PC-3 (cell line): Measurements from ENCODE around the gene MIB1. TPM values are rescaled to one million over a fixed set of nuclear protein-coding genes. Genes with fewer than 3 reads are reported as not detected.

Experiments used
- ATAC-seq: fragments of 200-7000 bp; cut with Tn5 transposase; 2 replicates; pipeline ENCODE4 v1.9.1; 2020; ENCODE audit warnings: mild to moderate bottlenecking, moderate library complexity
- BruUV-seq: library from RNA; stranded (reverse); fragments of 400-500 nt; replicated peaks from 2 replicates; lab custom pipeline; 2021; lab: Mats Ljungman, UMichigan
- CTCF ChIA-PET: fragments of 300-600 bp; sonication (Branson Sonifier 250); formaldehyde crosslinking; loops from one replicate; lab custom pipeline; 2022; ENCODE audit warnings: antibody characterized with exemption; lab: Charles Lee
- POLR2A ChIA-PET: fragments of 300-600 bp; sonication (Branson Sonifier 250); formaldehyde crosslinking; loops from one replicate; lab custom pipeline; 2022; ENCODE audit warnings: antibody characterized with exemption; ENCODE audit not compliant: unreplicated experiment; lab: Charles Lee
- DNase-seq: peaks from one replicate; pipeline ENCODE4 v3.0.0-alpha.2; 2015
- H2AFZ ChIP-seq: fragments of 300-600 bp; sonication (generic); 2 replicates; pipeline ENCODE4 v1.6.0; 2016; ENCODE audit warnings: antibody characterized with exemption, low read length
- H3F3A ChIP-seq: fragments of 300-600 bp; sonication (generic); one replicate; pipeline ENCODE4 v1.6.0; 2017; ENCODE audit warnings: antibody characterized with exemption, low read length, control low read depth, mild to moderate bottlenecking; ENCODE audit not compliant: unreplicated experiment
- H3K27ac ChIP-seq: fragments of 300-600 bp; sonication (generic); 2 replicates; pipeline ENCODE4 v1.5.1; 2016; ENCODE audit warnings: mild to moderate bottlenecking, low read length
- H3K27me3 ChIP-seq: fragments of 300-600 bp; sonication (generic); 2 replicates; pipeline ENCODE4 v1.6.1; 2016; ENCODE audit warnings: low read length, mixed read lengths
- H3K36me3 ChIP-seq: fragments of 300-600 bp; sonication (generic); 2 replicates; pipeline ENCODE4 v1.6.1; 2016; ENCODE audit warnings: low read depth, mixed run types, low read length, mixed read lengths
- H3K4me1 ChIP-seq: fragments of 300-600 bp; sonication (generic); 2 replicates; pipeline ENCODE4 v1.5.1; 2016; ENCODE audit warnings: low read length; ENCODE audit not compliant: insufficient read depth
- H3K4me2 ChIP-seq: fragments of 300-600 bp; sonication (generic); 2 replicates; pipeline ENCODE4 v1.6.0; 2016; ENCODE audit warnings: low read length
- H3K4me3 ChIP-seq: fragments of 300-600 bp; sonication (generic); 2 replicates; pipeline ENCODE4 v1.5.1; 2016; ENCODE audit warnings: mild to moderate bottlenecking, low read length, mixed read lengths
- H3K79me2 ChIP-seq: fragments of 300-600 bp; sonication (generic); 2 replicates; pipeline ENCODE4 v1.6.1; 2017; ENCODE audit warnings: low read length, mixed read lengths
- H3K9ac ChIP-seq: fragments of 300-600 bp; sonication (generic); 2 replicates; pipeline ENCODE4 v1.6.0; 2016; ENCODE audit warnings: mild to moderate bottlenecking, low read length
- H3K9me2 ChIP-seq: fragments of 300-600 bp; sonication (generic); replicated peaks from 2 replicates; pipeline ENCODE4 v1.6.1; 2016; ENCODE audit warnings: mixed run types, low read length, mixed read lengths
- H3K9me3 ChIP-seq: fragments of 300-600 bp; sonication (generic); 2 replicates; pipeline ENCODE4 v1.6.1; 2016; ENCODE audit warnings: low read length, mixed read lengths
- H4K20me1 ChIP-seq: fragments of 300-600 bp; sonication (generic); 2 replicates; pipeline ENCODE4 v1.6.1; 2016; ENCODE audit warnings: low read length, mixed read lengths
- EZH2 ChIP-seq: fragments of 300-600 bp; sonication (generic); IDR thresholded peaks from one replicate; pipeline ENCODE4 v1.6.1; 2017; ENCODE audit warnings: antibody characterized with exemption, mild to moderate bottlenecking, low read length; ENCODE audit not compliant: unreplicated experiment
- EZH2phosphoT487 ChIP-seq: fragments of 300-600 bp; sonication (generic); IDR thresholded peaks from 2 replicates; pipeline ENCODE4 v1.6.1; 2018; ENCODE audit warnings: mild to moderate bottlenecking, antibody characterized with exemption, low read length, borderline replicate concordance
- intact Hi-C: fragments of 100-400 bp; cut with micrococcal nuclease; formaldehyde crosslinking; loops from 2 replicates; pipeline ENCODE4 v1.9.0; 2023
- total RNA-seq: library from RNA; depleted of rRNA; stranded (reverse); fragments of >200 nt; gene quantifications from 2 replicates; pipeline ENCODE4 v1.2.3, GENCODE V29; 2014
- TF ChIP-seq, protein P1 (sequence below): fragments of 300-600 bp; sonication (generic); conservative IDR thresholded peaks from 2 replicates; pipeline ENCODE4 v1.5.1; 2017; ENCODE audit warnings: antibody characterized with exemption, low read depth, mild to moderate bottlenecking, low read length

The MIB1 gene
- total RNA-seq, 1 experiment from 2014 or later, result 25.1 TPM

DNA sequence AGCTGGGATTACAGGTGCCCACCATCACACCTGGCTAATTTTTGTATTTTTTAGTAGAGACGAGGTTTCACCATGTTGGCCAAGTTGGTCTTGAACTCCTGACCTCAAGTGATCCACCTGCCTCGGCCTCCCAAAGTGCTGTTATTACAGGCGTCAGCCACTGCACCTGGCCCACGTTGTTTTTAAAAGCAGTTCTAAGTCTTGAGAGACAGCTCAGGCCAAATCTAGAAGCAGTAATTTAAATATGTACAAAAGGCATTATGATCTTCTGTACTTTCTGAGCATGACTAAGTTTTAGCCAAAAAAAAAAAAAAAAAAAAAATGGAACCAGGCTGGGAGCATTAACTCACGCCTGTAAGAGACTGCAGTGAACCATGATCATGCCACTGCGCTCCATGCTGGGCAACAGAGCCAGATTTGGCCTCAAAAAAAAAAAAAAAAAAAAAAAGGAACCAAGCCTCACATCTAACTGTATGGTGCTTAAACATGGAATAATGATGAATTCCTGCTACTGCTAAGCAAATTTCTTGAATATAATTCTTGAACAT, 40.0 kb upstream of the MIB1 start:
- peaks cover 29% of the 10 kb centered on the region for H3K79me2 ChIP-seq

GRCh38 chr18:21701621-21702020, 39.0 kb upstream of the MIB1 start:
- Histone ChIP-seq H3K36me3 (peaks cover 16% of the 10 kb centered on the region; the same call in 1 of the 2 replicates), H3K4me1 (peaks cover 18% of the 10 kb centered on the region; the same call in 1 of the 2 replicates), H4K20me1 (no peaks in the 10 kb centered on the region), H3K9me3 (no peaks in the 10 kb centered on the region), H3K4me2 (no peak overlapping the region), H3K9me2 (no peaks in the 10 kb centered on the region), H3F3A (no peaks in the 10 kb centered on the region), H3K79me2 (peaks cover 31% of the 10 kb centered on the region), H3K4me3 (no peak overlapping the region), H3K27ac (no peak overlapping the region), H2AFZ (no peak overlapping the region), H3K27me3 (no peaks in the 10 kb centered on the region), H3K9ac (no peak overlapping the region)
- ATAC-seq (no peak), DNase-seq (no peak)
- BruUV-seq, result no TSS peak
- TF ChIP-seq, protein P1, sequence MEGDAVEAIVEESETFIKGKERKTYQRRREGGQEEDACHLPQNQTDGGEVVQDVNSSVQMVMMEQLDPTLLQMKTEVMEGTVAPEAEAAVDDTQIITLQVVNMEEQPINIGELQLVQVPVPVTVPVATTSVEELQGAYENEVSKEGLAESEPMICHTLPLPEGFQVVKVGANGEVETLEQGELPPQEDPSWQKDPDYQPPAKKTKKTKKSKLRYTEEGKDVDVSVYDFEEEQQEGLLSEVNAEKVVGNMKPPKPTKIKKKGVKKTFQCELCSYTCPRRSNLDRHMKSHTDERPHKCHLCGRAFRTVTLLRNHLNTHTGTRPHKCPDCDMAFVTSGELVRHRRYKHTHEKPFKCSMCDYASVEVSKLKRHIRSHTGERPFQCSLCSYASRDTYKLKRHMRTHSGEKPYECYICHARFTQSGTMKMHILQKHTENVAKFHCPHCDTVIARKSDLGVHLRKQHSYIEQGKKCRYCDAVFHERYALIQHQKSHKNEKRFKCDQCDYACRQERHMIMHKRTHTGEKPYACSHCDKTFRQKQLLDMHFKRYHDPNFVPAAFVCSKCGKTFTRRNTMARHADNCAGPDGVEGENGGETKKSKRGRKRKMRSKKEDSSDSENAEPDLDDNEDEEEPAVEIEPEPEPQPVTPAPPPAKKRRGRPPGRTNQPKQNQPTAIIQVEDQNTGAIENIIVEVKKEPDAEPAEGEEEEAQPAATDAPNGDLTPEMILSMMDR, result no peak
- no peak for TF ChIP-seq EZH2phosphoT487
- TF ChIP-seq EZH2, result no peak
- intact Hi-C loops, result loop anchor here (5.0 kb wide), 1 partner anchor 34 kb away; no protein-coding TSS in a partner anchor
- ChIA-PET POLR2A (no interaction called here), CTCF (no interaction called here)

More for the DNA sequence above, 40.0 kb upstream of the MIB1 start:
- DNase-seq (no peak), ATAC-seq (no peak)
- H3K9ac ChIP-seq, result no peak overlapping the region
- H3K27ac ChIP-seq, result no peak overlapping the region
- CTCF ChIA-PET, result no interaction called here
- no peaks in the 10 kb centered on the region for H3K9me3 ChIP-seq
- no peak overlapping the region for H2AFZ ChIP-seq
- POLR2A ChIA-PET, result no interaction called here
- no peaks in the 10 kb centered on the region for H3F3A ChIP-seq
- no TSS peak for BruUV-seq
- TF ChIP-seq EZH2, result no peak
- TF ChIP-seq, protein P1, result no peak
- no peak for TF ChIP-seq EZH2phosphoT487
- peaks cover 16% of the 10 kb centered on the region; the same call in 1 of the 2 replicates for H3K36me3 ChIP-seq
- intact Hi-C loops, result loop anchor here (5.0 kb wide), 1 partner anchor 33 kb away; no protein-coding TSS in a partner anchor
- H3K9me2 ChIP-seq, result no peaks in the 10 kb centered on the region
- no peak overlapping the region for H3K4me2 ChIP-seq
- H4K20me1 ChIP-seq, result no peaks in the 10 kb centered on the region
- H3K27me3 ChIP-seq, result no peaks in the 10 kb centered on the region
- H3K4me3 ChIP-seq, result no peak overlapping the region
- peaks cover 16% of the 10 kb centered on the region; the same call in 1 of the 2 replicates for H3K4me1 ChIP-seq

GRCh38 chr18:21702602-21703001, 38.0 kb upstream of the MIB1 start:
- TF ChIP-seq EZH2phosphoT487, result no peak
- no peak for TF ChIP-seq EZH2
- TF ChIP-seq, protein P1, result no peak
- peak overlapping the region; percentile 96 for H3K4me2 ChIP-seq
- no peaks in the 10 kb centered on the region for H4K20me1 ChIP-seq
- peaks cover 31% of the 10 kb centered on the region for H3K79me2 ChIP-seq
- ATAC-seq (no peak), DNase-seq (no peak)
- H3K4me1 ChIP-seq, result peaks cover 18% of the 10 kb centered on the region; the same call in 1 of the 2 replicates
- intact Hi-C loops, result loop anchor here (5.0 kb wide), 1 partner anchor 35 kb away; no protein-coding TSS in a partner anchor
- peak overlapping the region; percentile 99 for H3K4me3 ChIP-seq
- ChIA-PET POLR2A (no interaction called here), CTCF (interaction anchor here (0.6 kb wide), 1 partner anchor 17 kb away, joined by 4 read pairs; no protein-coding TSS in a partner anchor)
- H3K9ac ChIP-seq, result no peak overlapping the region
- no peak overlapping the region for H3K27ac ChIP-seq
- no peaks in the 10 kb centered on the region for H3K9me2 ChIP-seq
- no peaks in the 10 kb centered on the region for H3K9me3 ChIP-seq
- peaks cover 16% of the 10 kb centered on the region; the same call in 1 of the 2 replicates for H3K36me3 ChIP-seq
- no TSS peak for BruUV-seq
- no peak overlapping the region for H2AFZ ChIP-seq
- H3K27me3 ChIP-seq, result no peaks in the 10 kb centered on the region
- H3F3A ChIP-seq, result no peaks in the 10 kb centered on the region
